Neural cell (in vitro differentiated cells): ENCODE data around the gene STRN. TPM values are rescaled to one million over a fixed set of nuclear protein-coding genes. Genes with fewer than 3 reads are reported as not detected.
"Not testable (repeated sequence)": the region's sequence is repeated elsewhere in the genome, so short reads cannot be mapped to it uniquely, and the experiment has no call there.

Source experiments
- H2AFZ ChIP-seq: fragments of 200-600, 300-800 bp; sonication (generic), shearing (Covaris generic); 2 replicates; pipeline ENCODE4 v1.6.0; 2014; ENCODE audit warnings: low read depth, mild to moderate bottlenecking, antibody characterized with exemption, low read length, moderate library complexity
- H3F3A ChIP-seq: fragments of 200-600 bp; shearing (Covaris generic); 2 replicates; pipeline ENCODE4 v1.6.1; 2016; ENCODE audit warnings: mild to moderate bottlenecking, moderate library complexity, mixed read lengths, antibody characterized with exemption, low read length; ENCODE audit not compliant: insufficient read depth, poor library complexity, severe bottlenecking
- H3K27ac ChIP-seq: fragments of 200-600, 300-800 bp; sonication (generic), shearing (Covaris generic); 2 replicates; pipeline ENCODE4 v1.5.1; 2014; ENCODE audit warnings: mild to moderate bottlenecking, low read length, moderate library complexity
- H3K27me3 ChIP-seq: fragments of 300-800, 200-600 bp; sonication (generic), shearing (Covaris generic); 2 replicates; pipeline ENCODE4 v1.6.0; 2014; ENCODE audit warnings: mild to moderate bottlenecking, low read depth, low read length, moderate library complexity; ENCODE audit not compliant: insufficient read depth
- H3K36me3 ChIP-seq: fragments of 300-800, 200-600 bp; sonication (generic), shearing (Covaris generic); 2 replicates; pipeline ENCODE4 v1.5.1; 2014; ENCODE audit warnings: mild to moderate bottlenecking, antibody characterized with exemption, low read length, moderate library complexity; ENCODE audit not compliant: insufficient read depth
- H3K4me2 ChIP-seq: fragments of 300-800, 200-600 bp; sonication (generic), shearing (Covaris generic); 2 replicates; pipeline ENCODE4 v1.6.0; 2014; ENCODE audit warnings: mild to moderate bottlenecking, low read length
- H3K4me3 ChIP-seq: fragments of 300-800, 200-600 bp; sonication (generic), shearing (Covaris generic); 2 replicates; pipeline ENCODE4 v1.5.1; 2014; ENCODE audit warnings: mild to moderate bottlenecking, low read length, moderate library complexity
- H3K79me2 ChIP-seq: fragments of 200-600 bp; shearing (Covaris generic); replicated peaks from 2 replicates; pipeline ENCODE4 v1.6.0; 2014; ENCODE audit warnings: mild to moderate bottlenecking, low read length, moderate library complexity; ENCODE audit not compliant: insufficient read depth
- H3K9ac ChIP-seq: fragments of 300-800, 200-600 bp; sonication (generic), shearing (Covaris generic); 2 replicates; pipeline ENCODE4 v1.6.1; 2016; ENCODE audit warnings: mild to moderate bottlenecking, low read length, mixed read lengths
- H3K9me2 ChIP-seq: fragments of 200-600 bp; shearing (Covaris generic); 2 replicates; pipeline ENCODE4 v1.6.1; 2016; ENCODE audit warnings: mild to moderate bottlenecking, low read length, mixed read lengths; ENCODE audit not compliant: insufficient read depth
- H3K9me3 ChIP-seq: fragments of 200-600, 300-800 bp; sonication (generic), shearing (Covaris generic); 2 replicates; pipeline ENCODE4 v1.6.1; 2016; ENCODE audit warnings: mild to moderate bottlenecking, mixed run types, low read length, moderate library complexity, mixed read lengths
- H4K20me1 ChIP-seq: fragments of 200-600 bp; shearing (Covaris generic); 2 replicates; pipeline ENCODE4 v1.6.1; 2016; ENCODE audit warnings: mild to moderate bottlenecking, mixed run types; ENCODE audit not compliant: insufficient read depth
- EP300 ChIP-seq: fragments of 450-650 bp; conservative IDR thresholded peaks from 2 replicates; pipeline ENCODE4 v1.6.1; 2014; ENCODE audit warnings: antibody characterized with exemption, mild to moderate bottlenecking, moderate library complexity; ENCODE audit not compliant: poor library complexity, severe bottlenecking
- EZH2 ChIP-seq: fragments of 200-600, 300-800 bp; shearing (Covaris generic), sonication (generic); IDR thresholded peaks from 2 replicates; pipeline ENCODE4 v1.6.1; 2014; ENCODE audit warnings: antibody characterized with exemption, low read length, borderline replicate concordance, mild to moderate bottlenecking; ENCODE audit not compliant: insufficient read depth, poor library complexity, severe bottlenecking
- MXI1 ChIP-seq: fragments of 450-650 bp; conservative IDR thresholded peaks from 2 replicates; pipeline ENCODE4 v1.6.1; 2014; ENCODE audit warnings: antibody characterized with exemption, mild to moderate bottlenecking; ENCODE audit not compliant: poor library complexity, severe bottlenecking
- POLR2AphosphoS5 ChIP-seq: IDR thresholded peaks from 2 replicates; pipeline ENCODE4 v1.6.1; 2012
- RAD21 ChIP-seq: fragments of 450-650 bp; conservative IDR thresholded peaks from 2 replicates; pipeline ENCODE4 v1.6.1; 2014; ENCODE audit warnings: antibody characterized with exemption, mild to moderate bottlenecking, moderate library complexity
- SMC3 ChIP-seq: fragments of 450-650 bp; conservative IDR thresholded peaks from 2 replicates; pipeline ENCODE4 v1.6.1; 2014; ENCODE audit warnings: antibody characterized with exemption, mild to moderate bottlenecking, moderate library complexity; ENCODE audit not compliant: poor library complexity
- TAF1 ChIP-seq: IDR thresholded peaks from 2 replicates; pipeline ENCODE4 v1.6.1; 2012; ENCODE audit warnings: low read depth
- polyA plus RNA-seq: library from polyadenylated mRNA; depleted of rRNA; stranded (reverse); fragments of >200 nt; gene quantifications from 2 replicates; pipeline ENCODE4 v1.2.3, GENCODE V29; 2014
- TF ChIP-seq, protein P1 (sequence below): IDR thresholded peaks from 2 replicates; pipeline ENCODE4 v1.6.1; 2012; ENCODE audit warnings: borderline replicate concordance
- TF ChIP-seq, protein P2 (sequence below): fragments of 450-650 bp; IDR thresholded peaks from 2 replicates; pipeline ENCODE4 v1.5.1; 2014; ENCODE audit warnings: antibody characterized with exemption, mild to moderate bottlenecking, moderate library complexity; ENCODE audit not compliant: poor library complexity, severe bottlenecking

Gene STRN
- polyA plus RNA-seq, 1 donor from 2014 or later = 9.9 TPM

DNA sequence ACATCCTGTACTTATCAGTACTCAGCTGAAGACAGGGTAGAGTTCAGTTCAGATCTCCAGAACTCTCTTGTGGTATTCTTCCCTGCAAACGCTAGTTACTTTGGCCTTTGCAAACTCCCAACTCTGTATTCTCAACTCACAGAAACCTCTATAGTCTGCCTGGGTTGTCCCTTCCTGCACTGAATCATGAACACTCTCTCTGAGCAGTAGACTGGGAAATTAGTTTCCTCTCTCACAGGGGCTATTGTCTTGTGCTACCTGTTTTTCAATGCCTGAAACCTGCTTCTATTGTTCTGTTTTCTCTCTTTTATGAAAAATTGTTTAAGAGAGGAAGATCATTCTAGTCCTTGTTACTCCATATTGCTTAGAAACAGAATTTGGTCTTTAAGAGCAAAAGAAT, 135.2 kb downstream of the STRN start:
- no peak overlapping the region for H2AFZ ChIP-seq
- TF ChIP-seq POLR2AphosphoS5 (no peak), EP300 (no peak), RAD21 (no peak), MXI1 (no peak), EZH2 (no peak), SMC3 (no peak), TAF1 (no peak)
- TF ChIP-seq, protein P1, sequence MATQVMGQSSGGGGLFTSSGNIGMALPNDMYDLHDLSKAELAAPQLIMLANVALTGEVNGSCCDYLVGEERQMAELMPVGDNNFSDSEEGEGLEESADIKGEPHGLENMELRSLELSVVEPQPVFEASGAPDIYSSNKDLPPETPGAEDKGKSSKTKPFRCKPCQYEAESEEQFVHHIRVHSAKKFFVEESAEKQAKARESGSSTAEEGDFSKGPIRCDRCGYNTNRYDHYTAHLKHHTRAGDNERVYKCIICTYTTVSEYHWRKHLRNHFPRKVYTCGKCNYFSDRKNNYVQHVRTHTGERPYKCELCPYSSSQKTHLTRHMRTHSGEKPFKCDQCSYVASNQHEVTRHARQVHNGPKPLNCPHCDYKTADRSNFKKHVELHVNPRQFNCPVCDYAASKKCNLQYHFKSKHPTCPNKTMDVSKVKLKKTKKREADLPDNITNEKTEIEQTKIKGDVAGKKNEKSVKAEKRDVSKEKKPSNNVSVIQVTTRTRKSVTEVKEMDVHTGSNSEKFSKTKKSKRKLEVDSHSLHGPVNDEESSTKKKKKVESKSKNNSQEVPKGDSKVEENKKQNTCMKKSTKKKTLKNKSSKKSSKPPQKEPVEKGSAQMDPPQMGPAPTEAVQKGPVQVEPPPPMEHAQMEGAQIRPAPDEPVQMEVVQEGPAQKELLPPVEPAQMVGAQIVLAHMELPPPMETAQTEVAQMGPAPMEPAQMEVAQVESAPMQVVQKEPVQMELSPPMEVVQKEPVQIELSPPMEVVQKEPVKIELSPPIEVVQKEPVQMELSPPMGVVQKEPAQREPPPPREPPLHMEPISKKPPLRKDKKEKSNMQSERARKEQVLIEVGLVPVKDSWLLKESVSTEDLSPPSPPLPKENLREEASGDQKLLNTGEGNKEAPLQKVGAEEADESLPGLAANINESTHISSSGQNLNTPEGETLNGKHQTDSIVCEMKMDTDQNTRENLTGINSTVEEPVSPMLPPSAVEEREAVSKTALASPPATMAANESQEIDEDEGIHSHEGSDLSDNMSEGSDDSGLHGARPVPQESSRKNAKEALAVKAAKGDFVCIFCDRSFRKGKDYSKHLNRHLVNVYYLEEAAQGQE = no peak
- TF ChIP-seq, protein P2, sequence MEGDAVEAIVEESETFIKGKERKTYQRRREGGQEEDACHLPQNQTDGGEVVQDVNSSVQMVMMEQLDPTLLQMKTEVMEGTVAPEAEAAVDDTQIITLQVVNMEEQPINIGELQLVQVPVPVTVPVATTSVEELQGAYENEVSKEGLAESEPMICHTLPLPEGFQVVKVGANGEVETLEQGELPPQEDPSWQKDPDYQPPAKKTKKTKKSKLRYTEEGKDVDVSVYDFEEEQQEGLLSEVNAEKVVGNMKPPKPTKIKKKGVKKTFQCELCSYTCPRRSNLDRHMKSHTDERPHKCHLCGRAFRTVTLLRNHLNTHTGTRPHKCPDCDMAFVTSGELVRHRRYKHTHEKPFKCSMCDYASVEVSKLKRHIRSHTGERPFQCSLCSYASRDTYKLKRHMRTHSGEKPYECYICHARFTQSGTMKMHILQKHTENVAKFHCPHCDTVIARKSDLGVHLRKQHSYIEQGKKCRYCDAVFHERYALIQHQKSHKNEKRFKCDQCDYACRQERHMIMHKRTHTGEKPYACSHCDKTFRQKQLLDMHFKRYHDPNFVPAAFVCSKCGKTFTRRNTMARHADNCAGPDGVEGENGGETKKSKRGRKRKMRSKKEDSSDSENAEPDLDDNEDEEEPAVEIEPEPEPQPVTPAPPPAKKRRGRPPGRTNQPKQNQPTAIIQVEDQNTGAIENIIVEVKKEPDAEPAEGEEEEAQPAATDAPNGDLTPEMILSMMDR = no peak

DNA sequence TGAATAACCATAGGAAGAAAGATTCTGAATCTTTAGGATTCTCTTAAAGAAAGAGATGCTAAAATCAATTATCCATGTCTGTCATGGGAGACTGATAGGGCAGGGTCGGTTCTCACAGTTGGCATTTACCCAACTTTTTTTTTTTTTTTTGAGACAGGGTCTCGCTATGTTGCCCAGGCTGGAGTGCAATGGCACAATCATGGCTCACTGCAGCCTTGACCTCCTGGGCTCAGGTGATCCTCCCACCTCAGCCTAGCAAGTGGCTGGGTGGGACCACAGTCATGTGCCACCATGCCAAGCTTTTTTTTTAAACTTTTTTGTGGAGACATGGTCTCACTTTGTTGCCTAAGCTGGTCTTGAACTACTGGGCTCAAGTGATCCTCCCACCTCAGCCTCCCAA, 141.7 kb downstream of the STRN start:
- not testable (repeated sequence) for H4K20me1 ChIP-seq, H3K4me3 ChIP-seq, H3K79me2 ChIP-seq, H3K36me3 ChIP-seq, H3K4me2 ChIP-seq, H3K27me3 ChIP-seq, H3K9me3 ChIP-seq, H3K9me2 ChIP-seq, H3F3A ChIP-seq, H3K27ac ChIP-seq, H2AFZ ChIP-seq, H3K9ac ChIP-seq

More for the DNA sequence above, 135.2 kb downstream of the STRN start:
- Histone ChIP-seq H3F3A (no peaks in the 10 kb centered on the region), H3K27ac (no peak overlapping the region), H3K4me2 (no peak overlapping the region), H3K9ac (no peak overlapping the region), H3K36me3 (no peaks in the 10 kb centered on the region), H3K9me3 (no peaks in the 10 kb centered on the region), H3K79me2 (no peaks in the 10 kb centered on the region), H3K9me2 (no peaks in the 10 kb centered on the region), H3K4me3 (no peak overlapping the region), H4K20me1 (no peaks in the 10 kb centered on the region), H3K27me3 (no peaks in the 10 kb centered on the region)

DNA sequence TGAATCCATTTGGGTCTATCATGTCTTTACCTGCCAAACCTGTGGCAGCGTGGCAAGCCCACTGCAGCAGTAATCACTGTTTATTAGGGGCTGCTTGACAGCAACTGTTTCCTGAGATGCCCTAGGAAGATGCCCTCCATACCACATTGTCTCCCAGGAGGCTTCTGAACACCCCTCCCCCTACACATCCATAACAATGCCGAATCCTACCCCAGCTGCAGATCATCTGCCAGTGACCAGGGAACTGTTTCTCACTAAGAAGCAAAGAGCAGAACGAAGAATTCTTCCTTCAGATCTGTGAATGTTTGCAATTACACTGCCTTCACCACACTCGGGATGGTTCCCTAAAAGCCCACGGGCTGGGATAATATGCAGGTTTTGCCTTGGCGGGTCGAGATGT, 142.1 kb downstream of the STRN start:
- Histone ChIP-seq H3K4me2 (no peak overlapping the region), H3K9me2 (no peaks in the 10 kb centered on the region), H3K9me3 (no peaks in the 10 kb centered on the region), H3K27ac (no peak overlapping the region), H3K36me3 (no peaks in the 10 kb centered on the region), H3F3A (no peaks in the 10 kb centered on the region), H3K79me2 (no peaks in the 10 kb centered on the region), H2AFZ (no peak overlapping the region), H3K27me3 (no peaks in the 10 kb centered on the region), H3K4me3 (no peak overlapping the region), H4K20me1 (no peaks in the 10 kb centered on the region), H3K9ac (no peak overlapping the region)
- TF ChIP-seq TAF1 (no peak), EZH2 (no peak), EP300 (no peak), SMC3 (no peak), MXI1 (no peak), POLR2AphosphoS5 (no peak), RAD21 (no peak)
- TF ChIP-seq, protein P2 = no peak
- TF ChIP-seq, protein P1 = no peak
